Esophagus squamous epithelium (tissue), 5 donors: ENCODE data around the gene CIDEB. TPM values are rescaled to one million over a fixed set of nuclear protein-coding genes. Genes with fewer than 3 reads are reported as not detected.

ENCODE experiments used
- DNase-seq: peaks from one replicate; lab custom pipeline; 2025; lab: John Stamatoyannopoulos, UW
- H3K27ac ChIP-seq, 4 donors: fragments of 200-600 bp; sonication (generic); one replicate each; pipeline ENCODE4 v1.5.1; 2016 to 2019; ENCODE audit warnings: mild to moderate bottlenecking in 1 of 4
- H3K27me3 ChIP-seq, 4 donors: fragments of 200-600 bp; sonication (generic); 1 replicate in 3 of 4; 2 replicates in 1 of 4; pipeline versions ENCODE4 v1.5.1 to v1.6.0; 2017 to 2021; ENCODE audit warnings: antibody characterized with exemption in 1 of 4
- H3K36me3 ChIP-seq, 3 donors: fragments of 200-600 bp; sonication (generic); one replicate each; pipeline ENCODE4 v1.5.1; 2016 to 2019
- H3K4me1 ChIP-seq, 3 donors: fragments of 200-600 bp; sonication (generic); one replicate each; pipeline ENCODE4 v1.5.1; 2017 to 2019
- H3K4me3 ChIP-seq, 4 donors: fragments of 200-600 bp; sonication (generic); 1 replicate in 3 of 4; 2 replicates in 1 of 4; pipeline ENCODE4 v1.5.1; 2016 to 2019; ENCODE audit warnings: mild to moderate bottlenecking in 2 of 4, moderate library complexity in 1 of 4
- H3K9me3 ChIP-seq, 3 donors: fragments of 200-600 bp; sonication (generic); one replicate each; pipeline ENCODE4 v1.5.1; 2016 to 2019
- POLR2A ChIP-seq, 4 donors: fragments of 450-650 bp; IDR thresholded peaks; one replicate each; pipeline ENCODE4 v1.6.1; 2017; ENCODE audit warnings: antibody characterized with exemption in 4 of 4, mild to moderate bottlenecking in 4 of 4, moderate library complexity in 3 of 4
- WGBS, 2 donors: methylation state at CpG; one replicate each; pipeline ENCODE4 v1.1.5; 2018; 5-methylcytosine and 5-hydroxymethylcytosine counted together
- intact Hi-C: fragments of 100-400 bp; cut with DNase I; formaldehyde crosslinking; loops from one replicate; pipeline ENCODE4 v1.15.0; 2022
- small RNA-seq, 4 donors: library from RNA; depleted of rRNA; stranded (forward); fragments of <200 nt; gene quantifications; one replicate each; pipeline ENCODE3, GENCODE V24; 2016
- total RNA-seq, 4 donors: library from RNA; depleted of rRNA; stranded (reverse); fragments of >200 nt; gene quantifications; one replicate each; pipeline ENCODE4 v1.1.0, GENCODE V29; 2016
- TF ChIP-seq, protein P1 (sequence below), 6 experiments: fragments of 450-650 bp in 4 of 6; fragments of 200-600 bp in 2 of 6; sonication (generic) in 2 of 6; IDR thresholded peaks; one replicate each; pipeline ENCODE4 v1.5.1; 2016 to 2019; ENCODE audit warnings: antibody characterized with exemption in 6 of 6, mild to moderate bottlenecking in 4 of 6, moderate library complexity in 4 of 6
- donor health status: DM: yes; HTN: yes; CAD: no.

The CIDEB gene
- total RNA-seq, 4 donors from 2014 or later, result 18.3 to 41.4 (median 30.4) TPM

DNA sequence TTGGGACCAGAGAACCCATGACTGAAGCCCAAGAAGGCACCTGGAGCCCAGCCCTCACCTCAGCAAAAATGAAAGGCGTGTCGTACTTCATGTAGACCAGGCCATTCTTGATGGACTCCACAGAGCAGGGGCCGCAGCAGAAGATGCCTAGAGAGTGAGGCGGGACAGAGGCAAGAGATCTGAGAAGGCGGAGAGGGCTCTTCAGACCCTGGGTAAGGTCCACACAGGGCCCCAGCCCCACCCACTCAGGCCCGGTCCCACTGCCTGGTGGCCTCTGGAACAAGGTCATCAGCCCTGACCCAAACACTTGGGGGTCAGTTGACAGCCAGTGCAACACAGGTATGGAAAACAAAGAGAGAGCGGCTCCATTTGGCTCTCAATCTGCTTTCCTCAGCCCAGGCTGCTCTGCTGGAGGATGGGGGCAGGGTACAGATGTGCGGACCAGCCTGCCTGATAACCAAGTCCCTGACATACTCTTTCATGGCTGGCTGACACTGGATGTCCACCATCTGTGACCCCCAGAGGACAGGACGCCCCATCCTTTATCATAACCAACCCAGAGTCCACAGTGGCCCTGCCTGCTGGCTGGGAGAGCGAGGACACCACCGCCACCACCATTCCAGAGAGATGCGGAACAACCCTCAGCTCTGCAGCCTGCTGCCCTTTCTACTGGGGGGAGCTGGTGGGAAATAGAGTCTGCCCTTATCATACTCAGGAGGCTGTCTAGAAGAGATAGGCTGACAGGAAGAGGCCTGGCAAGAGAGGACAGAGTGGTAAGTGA is 51.7 kb downstream of the CIDEB start:
- TF ChIP-seq, protein P1, sequence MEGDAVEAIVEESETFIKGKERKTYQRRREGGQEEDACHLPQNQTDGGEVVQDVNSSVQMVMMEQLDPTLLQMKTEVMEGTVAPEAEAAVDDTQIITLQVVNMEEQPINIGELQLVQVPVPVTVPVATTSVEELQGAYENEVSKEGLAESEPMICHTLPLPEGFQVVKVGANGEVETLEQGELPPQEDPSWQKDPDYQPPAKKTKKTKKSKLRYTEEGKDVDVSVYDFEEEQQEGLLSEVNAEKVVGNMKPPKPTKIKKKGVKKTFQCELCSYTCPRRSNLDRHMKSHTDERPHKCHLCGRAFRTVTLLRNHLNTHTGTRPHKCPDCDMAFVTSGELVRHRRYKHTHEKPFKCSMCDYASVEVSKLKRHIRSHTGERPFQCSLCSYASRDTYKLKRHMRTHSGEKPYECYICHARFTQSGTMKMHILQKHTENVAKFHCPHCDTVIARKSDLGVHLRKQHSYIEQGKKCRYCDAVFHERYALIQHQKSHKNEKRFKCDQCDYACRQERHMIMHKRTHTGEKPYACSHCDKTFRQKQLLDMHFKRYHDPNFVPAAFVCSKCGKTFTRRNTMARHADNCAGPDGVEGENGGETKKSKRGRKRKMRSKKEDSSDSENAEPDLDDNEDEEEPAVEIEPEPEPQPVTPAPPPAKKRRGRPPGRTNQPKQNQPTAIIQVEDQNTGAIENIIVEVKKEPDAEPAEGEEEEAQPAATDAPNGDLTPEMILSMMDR (IDR thresholded peaks at IDR 0.05), result no peak
- no peak for TF ChIP-seq POLR2A (IDR thresholded peaks at IDR 0.05)
- H3K27ac ChIP-seq, result peak overlapping the region in 1 of 4 donors; percentile 14
- intact Hi-C loops, result no loop called here
- H3K36me3 ChIP-seq, result peaks cover 7 to 99% (median 24%) of the 10 kb centered on the region in 3 donors
- no peaks in the 10 kb centered on the region for H3K27me3 ChIP-seq
- DNase-seq, result no peak
- H3K9me3 ChIP-seq, result no peaks in the 10 kb centered on the region
- H3K4me1 ChIP-seq, result peaks cover 9 to 30% (median 17%) of the 10 kb centered on the region in 3 donors
- H3K4me3 ChIP-seq, result no peak overlapping the region
- WGBS, 2 donors, result 91 to 100% methylated on average over 1 to 9 of the region's 12 CpGs

- H3K27ac ChIP-seq, result no peak overlapping the region
- peaks cover 7 to 99% (median 27%) of the 10 kb centered on the region in 3 donors for H3K36me3 ChIP-seq
- TF ChIP-seq, protein P1 (IDR thresholded peaks at IDR 0.05), result no peak
- TF ChIP-seq POLR2A (IDR thresholded peaks at IDR 0.05), result no peak
These were observed 52.3 kb downstream of the CIDEB start for GRCh38 chr14:24255438-24255837.

More at GRCh38 chr14:24255438-24255837, 52.3 kb downstream of the CIDEB start:
- Histone ChIP-seq H3K27me3 (no peaks in the 10 kb centered on the region), H3K4me3 (no peak overlapping the region), H3K4me1 (peaks cover 9 to 23% (median 13%) of the 10 kb centered on the region in 3 donors), H3K9me3 (no peaks in the 10 kb centered on the region)
- WGBS, 2 donors, result 87 to 92% methylated on average over 5 to 7 of the region's 8 CpGs
- DNase-seq, result no peak
- intact Hi-C loops, result no loop called here

Small RNA genes lying within 50 kb of the gene (small RNA-seq; reads per million reads assigned to genes)
- 0 reads per million in 4 donors for gene RF00026

Other genes starting within 250 kb of the CIDEB start
- gene CPNE6, start 236.4 kb downstream of the CIDEB start, total RNA-seq, result not detected
- 10 to 100 TPM; 10.5 to 13.5 (median 12.8) TPM for gene PCK2, start 213.7 kb downstream of the CIDEB start, total RNA-seq
- gene DCAF11, start 193.2 kb downstream of the CIDEB start, total RNA-seq, result 100 to 1,000 TPM in 1 of 4 donors, 10 to 100 TPM in 3; 55.4 to 114 (median 79.3) TPM
- 1 to 10 TPM in 3 of 4 donors, under 1 TPM in 1; 0.79 to 4.5 (median 3.3) TPM for gene NRL, start 193.0 kb downstream of the CIDEB start, total RNA-seq
- 1 to 10 TPM in 1 of 4 donors, under 1 TPM in 2, not detected in 1; 0.42 to 3.7 (median 0.95) TPM for gene FITM1, start 177.3 kb downstream of the CIDEB start, total RNA-seq
- 100 to 1,000 TPM; 100 to 256 (median 116) TPM for gene PSME1, start 171.8 kb downstream of the CIDEB start, total RNA-seq
- gene EMC9, start 166.4 kb downstream of the CIDEB start, total RNA-seq, result 10 to 100 TPM in 3 of 4 donors, 1 to 10 TPM in 1; 6.0 to 12.1 (median 10.9) TPM
- gene PSME2, start 161.4 kb downstream of the CIDEB start, total RNA-seq, result 100 to 1,000 TPM in 1 of 4 donors, 10 to 100 TPM in 3; 44.4 to 110 (median 77.2) TPM
- 10 to 100 TPM; 26.8 to 35.6 (median 32.4) TPM for gene RNF31, start 160.5 kb downstream of the CIDEB start, total RNA-seq
- 10 to 100 TPM; 21.9 to 52.2 (median 45.9) TPM for gene IRF9, start 146.7 kb downstream of the CIDEB start, total RNA-seq
- gene REC8, start 135.9 kb downstream of the CIDEB start, total RNA-seq, result 1 to 10 TPM in 3 of 4 donors, under 1 TPM in 1; 0.47 to 7.4 (median 3.0) TPM
- 10 to 100 TPM; 32.9 to 55.1 (median 40.4) TPM for gene IPO4, start 119.2 kb downstream of the CIDEB start, total RNA-seq
- 10 to 100 TPM; 36.4 to 51.3 (median 44.6) TPM for gene TM9SF1, start 112.5 kb downstream of the CIDEB start, total RNA-seq
- not detected for gene TSSK4, start 102.3 kb downstream of the CIDEB start, total RNA-seq
- 10 to 100 TPM; 23.6 to 80.7 (median 62.8) TPM for gene CHMP4A, start 94.5 kb downstream of the CIDEB start, total RNA-seq
- 10 to 100 TPM in 2 of 4 donors, 1 to 10 TPM in 2; 1.4 to 12.4 (median 8.6) TPM for gene MDP1, start 91.9 kb downstream of the CIDEB start, total RNA-seq
- 100 to 1,000 TPM in 3 of 4 donors, 10 to 100 TPM in 1; 93.1 to 182 (median 121) TPM for gene NEDD8, start 75.6 kb downstream of the CIDEB start, total RNA-seq
- 10 to 100 TPM; 18.5 to 47.7 (median 33.1) TPM for gene GMPR2, start 75.0 kb downstream of the CIDEB start, total RNA-seq
- gene TINF2, start 65.4 kb downstream of the CIDEB start, total RNA-seq, result 10 to 100 TPM; 46.3 to 94.3 (median 56.1) TPM
- gene TGM1, start 44.8 kb downstream of the CIDEB start, total RNA-seq, result 1,000 to 10,000 TPM in 2 of 4 donors, 100 to 1,000 TPM in 2; 566 to 1,879 (median 1,037) TPM
- 100 to 1,000 TPM in 2 of 4 donors, 10 to 100 TPM in 2; 68.9 to 171 (median 108) TPM for gene RABGGTA, start 36.4 kb downstream of the CIDEB start, total RNA-seq
- 100 to 1,000 TPM in 2 of 4 donors, 10 to 100 TPM in 2; 81.6 to 164 (median 101) TPM for gene DHRS1, start 8.2 kb downstream of the CIDEB start, total RNA-seq
- 10 to 100 TPM; 18.0 to 29.8 (median 25.0) TPM for gene NOP9, start 8.1 kb downstream of the CIDEB start, total RNA-seq
- gene LTB4R2, start 2.2 kb upstream of the CIDEB start, total RNA-seq, result 100 to 1,000 TPM in 3 of 4 donors, 10 to 100 TPM in 1; 66.0 to 169 (median 123) TPM
- gene LTB4R, start 3.5 kb upstream of the CIDEB start, total RNA-seq, result 10 to 100 TPM; 47.9 to 99.9 (median 85.4) TPM
- 10 to 100 TPM in 2 of 4 donors, 1 to 10 TPM in 2; 3.1 to 23.1 (median 11.7) TPM for gene ADCY4, start 27.1 kb upstream of the CIDEB start, total RNA-seq
- gene RIPK3, start 32.0 kb upstream of the CIDEB start, total RNA-seq, result 10 to 100 TPM; 10.3 to 21.4 (median 12.7) TPM
- 10 to 100 TPM in 2 of 4 donors, 1 to 10 TPM in 2; 2.7 to 22.5 (median 9.2) TPM for gene NFATC4, start 60.2 kb upstream of the CIDEB start, total RNA-seq
- gene NYNRIN, start 91.0 kb upstream of the CIDEB start, total RNA-seq, result 10 to 100 TPM in 3 of 4 donors, 1 to 10 TPM in 1; 4.7 to 14.7 (median 11.8) TPM
- under 1 TPM in 3 of 4 donors, not detected in 1; 0.13 to 0.95 (median 0.85) TPM for gene CBLN3, start 121.7 kb upstream of the CIDEB start, total RNA-seq
- gene KHNYN, start 122.0 kb upstream of the CIDEB start, total RNA-seq, result 10 to 100 TPM; 35.6 to 68.9 (median 42.9) TPM
- 10 to 100 TPM; 16.1 to 36.0 (median 20.4) TPM for gene SDR39U1, start 134.8 kb upstream of the CIDEB start, total RNA-seq
- gene CMA1, start 200.3 kb upstream of the CIDEB start, total RNA-seq, result 1 to 10 TPM in 1 of 4 donors, under 1 TPM in 1, not detected in 2; 0.53 to 2.7 TPM